HL-60 (cell line): ENCODE measurements around the gene KDM5C.

Experiments used
- POLR2AphosphoS5 ChIP-seq: IDR thresholded peaks from 2 replicates; pipeline ENCODE4 v1.6.1; 2012; ENCODE audit warnings: low read depth
- TF ChIP-seq, protein P1 (sequence below): IDR thresholded peaks from 2 replicates; pipeline ENCODE4 v1.6.1; 2012; ENCODE audit warnings: low read depth; ENCODE audit not compliant: insufficient replicate concordance

DNA sequence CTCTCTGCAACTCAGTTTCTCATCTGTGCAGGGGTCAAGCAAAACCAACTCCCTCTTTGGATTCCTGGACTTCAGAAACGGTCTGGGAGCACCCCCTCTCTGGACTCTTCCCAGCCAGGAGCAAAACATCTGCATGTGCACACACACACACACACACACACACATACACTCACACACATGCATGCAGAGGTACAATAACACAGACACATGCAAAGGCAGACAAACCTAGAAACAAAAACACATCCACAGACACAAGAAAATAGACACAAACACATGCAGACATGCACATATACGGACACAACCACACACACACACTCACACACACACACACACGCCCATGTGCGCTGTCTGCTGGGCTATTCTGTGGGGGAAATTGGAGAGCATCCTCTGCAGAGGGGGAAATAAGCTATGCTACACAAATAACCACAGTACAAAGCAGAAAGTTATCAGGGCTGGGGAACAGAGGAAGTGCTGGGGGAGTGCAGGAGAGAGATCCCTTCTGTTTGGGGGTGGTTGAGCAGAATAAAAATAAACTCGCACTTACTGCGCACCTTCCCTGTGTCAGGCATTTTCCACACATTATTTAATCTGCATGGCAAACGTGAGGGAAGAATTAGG lies 36.5 kb upstream of the KDM5C start:
- TF ChIP-seq, protein P1, sequence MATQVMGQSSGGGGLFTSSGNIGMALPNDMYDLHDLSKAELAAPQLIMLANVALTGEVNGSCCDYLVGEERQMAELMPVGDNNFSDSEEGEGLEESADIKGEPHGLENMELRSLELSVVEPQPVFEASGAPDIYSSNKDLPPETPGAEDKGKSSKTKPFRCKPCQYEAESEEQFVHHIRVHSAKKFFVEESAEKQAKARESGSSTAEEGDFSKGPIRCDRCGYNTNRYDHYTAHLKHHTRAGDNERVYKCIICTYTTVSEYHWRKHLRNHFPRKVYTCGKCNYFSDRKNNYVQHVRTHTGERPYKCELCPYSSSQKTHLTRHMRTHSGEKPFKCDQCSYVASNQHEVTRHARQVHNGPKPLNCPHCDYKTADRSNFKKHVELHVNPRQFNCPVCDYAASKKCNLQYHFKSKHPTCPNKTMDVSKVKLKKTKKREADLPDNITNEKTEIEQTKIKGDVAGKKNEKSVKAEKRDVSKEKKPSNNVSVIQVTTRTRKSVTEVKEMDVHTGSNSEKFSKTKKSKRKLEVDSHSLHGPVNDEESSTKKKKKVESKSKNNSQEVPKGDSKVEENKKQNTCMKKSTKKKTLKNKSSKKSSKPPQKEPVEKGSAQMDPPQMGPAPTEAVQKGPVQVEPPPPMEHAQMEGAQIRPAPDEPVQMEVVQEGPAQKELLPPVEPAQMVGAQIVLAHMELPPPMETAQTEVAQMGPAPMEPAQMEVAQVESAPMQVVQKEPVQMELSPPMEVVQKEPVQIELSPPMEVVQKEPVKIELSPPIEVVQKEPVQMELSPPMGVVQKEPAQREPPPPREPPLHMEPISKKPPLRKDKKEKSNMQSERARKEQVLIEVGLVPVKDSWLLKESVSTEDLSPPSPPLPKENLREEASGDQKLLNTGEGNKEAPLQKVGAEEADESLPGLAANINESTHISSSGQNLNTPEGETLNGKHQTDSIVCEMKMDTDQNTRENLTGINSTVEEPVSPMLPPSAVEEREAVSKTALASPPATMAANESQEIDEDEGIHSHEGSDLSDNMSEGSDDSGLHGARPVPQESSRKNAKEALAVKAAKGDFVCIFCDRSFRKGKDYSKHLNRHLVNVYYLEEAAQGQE, result no peak
- no peak for TF ChIP-seq POLR2AphosphoS5
